Bronchial smooth muscle cell (primary cell): ENCODE data around the gene WASL. TPM values are rescaled to one million over a fixed set of nuclear protein-coding genes. Genes with fewer than 3 reads are reported as not detected.

Source experiments
- total RNA-seq: library from RNA; depleted of rRNA; stranded (reverse); fragments of >200 nt; gene quantifications from 2 replicates; pipeline ENCODE4 v1.2.1, GENCODE V29; 2014

WASL gene
- 5.4 and 9.1 TPM in 2 replicates for total RNA-seq

DNA sequence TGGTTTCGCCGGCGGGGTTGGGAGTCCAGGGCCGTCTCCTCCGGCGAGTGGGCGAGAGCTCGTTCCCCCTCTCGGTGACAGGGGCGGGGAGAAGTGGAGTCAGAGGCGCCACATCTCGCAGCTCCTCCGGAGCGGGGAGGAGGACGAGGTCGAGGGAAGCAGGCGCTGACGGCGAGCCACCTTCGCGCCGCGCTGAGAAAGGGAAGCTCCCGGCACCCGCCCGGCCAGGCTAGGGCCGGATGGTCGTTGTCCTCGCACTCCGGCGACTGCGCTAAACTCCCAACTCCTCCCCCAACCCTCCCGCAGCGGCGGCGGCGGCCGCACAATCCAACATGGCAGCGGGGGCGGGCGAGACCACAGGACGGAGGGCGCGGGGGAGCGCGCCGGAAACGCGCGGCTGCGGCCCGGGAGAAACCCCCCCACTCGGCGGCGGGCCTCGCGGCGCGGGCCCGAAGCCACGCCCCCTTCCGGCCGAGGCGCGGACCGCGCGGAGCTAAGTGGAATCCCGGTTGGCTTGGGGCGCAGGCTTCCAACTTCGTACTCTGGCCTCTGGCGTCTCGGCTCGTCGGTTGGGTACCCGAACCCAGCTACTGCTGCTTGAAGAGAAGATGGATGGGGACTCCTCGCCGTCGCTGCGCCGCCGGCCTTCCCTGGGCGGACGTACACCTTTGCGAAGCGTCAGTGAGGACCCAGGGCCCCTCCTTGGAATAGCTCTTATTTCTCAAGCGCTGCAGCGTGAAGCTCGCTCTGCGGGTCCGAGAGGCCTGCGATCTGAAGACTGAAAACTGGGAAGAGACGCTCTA, at the start of gene WASL:
TSS of gene WASL (minus strand) at position 270 of the 803 bp plus-strand sequence. CDS start at position 1, 269 bp downstream.

DNA sequence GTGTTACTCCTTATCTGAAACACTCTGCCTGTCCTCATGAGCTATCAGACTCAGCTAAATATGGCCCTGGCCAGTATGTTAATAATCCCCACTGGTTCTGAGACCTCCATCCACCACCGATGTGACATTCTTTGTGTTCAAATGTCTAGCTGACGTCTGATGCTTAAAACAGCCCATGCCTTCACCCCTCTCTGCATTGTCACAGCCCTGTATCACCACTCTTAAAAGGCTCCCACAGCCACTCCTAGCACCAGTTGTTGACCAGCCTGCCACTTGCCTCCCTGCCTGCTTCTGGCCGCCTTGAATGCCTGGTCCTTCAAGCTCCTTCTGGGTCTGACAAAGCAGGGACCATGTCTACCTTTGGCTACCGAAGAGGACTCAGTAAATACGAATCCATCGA, 93.2 kb downstream of the WASL start, which contains the start of gene LMOD2:
TSS of gene LMOD2 (plus strand) at position 253 of the 400 bp plus-strand sequence. CDS start at position 351, 98 bp downstream.

Other genes starting within 250 kb of the WASL start
- gene IQUB, start 214.4 kb downstream of the WASL start, total RNA-seq, result 0.63 and 0.69 TPM in 2 replicates
- 49.2 and 54.5 TPM in 2 replicates for gene NDUFA5, start 191.2 kb downstream of the WASL start, total RNA-seq
- not detected in 2 replicates for gene ASB15, start 147.2 kb downstream of the WASL start, total RNA-seq
- gene LMOD2, start 93.1 kb downstream of the WASL start, total RNA-seq, result not detected in 2 replicates
- not detected in 2 replicates for gene HYAL4, start 96.2 kb upstream of the WASL start, total RNA-seq
- gene SPAM1, start 176.2 kb upstream of the WASL start, total RNA-seq, result not detected in 2 replicates